Neutrophil (primary cell): ENCODE results near the gene LRIG2.

Experiments
- H3K27ac ChIP-seq: fragments of 200-600 bp; sonication (generic); 2 replicates; pipeline ENCODE4 v1.5.1; 2016; ENCODE audit warnings: mild to moderate bottlenecking, moderate library complexity
- H3K27me3 ChIP-seq: fragments of 200-600 bp; sonication (generic); 2 replicates; pipeline ENCODE4 v1.6.0; 2016; ENCODE audit warnings: mild to moderate bottlenecking
- H3K36me3 ChIP-seq: fragments of 200-600 bp; sonication (generic); 2 replicates; pipeline ENCODE4 v1.5.1; 2017
- H3K4me1 ChIP-seq, 2 experiments: fragments of 200-600 bp in 1 of 2; sonication (generic) in 1 of 2; 1 replicate in 1 of 2; 2 replicates in 1 of 2; pipeline versions ENCODE4 v1.5.1 to v1.6.1; 2013 to 2016; ENCODE audit warnings: low read depth in 1 of 2, low read length in 1 of 2, mild to moderate bottlenecking in 1 of 2, moderate library complexity in 1 of 2; ENCODE audit not compliant: control insufficient read depth in 1 of 2, insufficient read depth in 1 of 2
- H3K4me3 ChIP-seq, 2 experiments: fragments of 200-600 bp in 1 of 2; sonication (generic) in 1 of 2; 1 replicate in 1 of 2; 2 replicates in 1 of 2; pipeline ENCODE4 v1.5.1; 2013 to 2016; ENCODE audit warnings: low read depth in 1 of 2, low read length in 1 of 2, mild to moderate bottlenecking in 1 of 2, moderate library complexity in 1 of 2
- H3K9me3 ChIP-seq: fragments of 200-600 bp; sonication (generic); 2 replicates; pipeline ENCODE4 v1.5.1; 2016
- TF ChIP-seq, protein P1 (sequence below): fragments of 200-600 bp; sonication (generic); IDR thresholded peaks from 2 replicates; pipeline ENCODE4 v1.5.1; 2016; ENCODE audit warnings: antibody characterized with exemption

LRIG2 gene

DNA sequence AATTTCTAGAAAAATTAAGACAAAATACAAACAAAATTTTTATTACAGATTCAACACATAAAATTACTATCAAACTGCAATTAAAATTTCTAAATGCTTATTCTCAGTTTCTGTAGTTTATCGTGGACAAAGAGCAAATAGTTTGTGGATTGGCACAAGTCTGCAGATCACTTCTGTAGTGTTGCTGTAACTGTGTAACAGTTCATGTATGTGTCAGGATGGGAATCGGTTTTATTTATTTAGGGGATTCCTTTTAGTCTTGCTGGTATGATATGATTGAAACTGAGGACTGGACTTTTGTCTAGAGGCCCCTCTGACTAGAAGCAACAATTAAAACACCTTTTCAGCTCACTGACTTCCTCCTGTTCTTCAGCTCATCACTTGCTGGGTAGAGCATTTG lies 60.8 kb downstream of the LRIG2 start:
- H3K4me3 ChIP-seq = no peak overlapping the region
- TF ChIP-seq, protein P1, sequence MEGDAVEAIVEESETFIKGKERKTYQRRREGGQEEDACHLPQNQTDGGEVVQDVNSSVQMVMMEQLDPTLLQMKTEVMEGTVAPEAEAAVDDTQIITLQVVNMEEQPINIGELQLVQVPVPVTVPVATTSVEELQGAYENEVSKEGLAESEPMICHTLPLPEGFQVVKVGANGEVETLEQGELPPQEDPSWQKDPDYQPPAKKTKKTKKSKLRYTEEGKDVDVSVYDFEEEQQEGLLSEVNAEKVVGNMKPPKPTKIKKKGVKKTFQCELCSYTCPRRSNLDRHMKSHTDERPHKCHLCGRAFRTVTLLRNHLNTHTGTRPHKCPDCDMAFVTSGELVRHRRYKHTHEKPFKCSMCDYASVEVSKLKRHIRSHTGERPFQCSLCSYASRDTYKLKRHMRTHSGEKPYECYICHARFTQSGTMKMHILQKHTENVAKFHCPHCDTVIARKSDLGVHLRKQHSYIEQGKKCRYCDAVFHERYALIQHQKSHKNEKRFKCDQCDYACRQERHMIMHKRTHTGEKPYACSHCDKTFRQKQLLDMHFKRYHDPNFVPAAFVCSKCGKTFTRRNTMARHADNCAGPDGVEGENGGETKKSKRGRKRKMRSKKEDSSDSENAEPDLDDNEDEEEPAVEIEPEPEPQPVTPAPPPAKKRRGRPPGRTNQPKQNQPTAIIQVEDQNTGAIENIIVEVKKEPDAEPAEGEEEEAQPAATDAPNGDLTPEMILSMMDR = no peak
- H3K27me3 ChIP-seq = no peaks in the 10 kb centered on the region
- H3K27ac ChIP-seq = no peak overlapping the region
- H3K36me3 ChIP-seq = no peaks in the 10 kb centered on the region
- no peaks in the 10 kb centered on the region for H3K9me3 ChIP-seq
- peaks cover 4 to 12% of the 10 kb centered on the region in 2 experiments for H3K4me1 ChIP-seq

DNA sequence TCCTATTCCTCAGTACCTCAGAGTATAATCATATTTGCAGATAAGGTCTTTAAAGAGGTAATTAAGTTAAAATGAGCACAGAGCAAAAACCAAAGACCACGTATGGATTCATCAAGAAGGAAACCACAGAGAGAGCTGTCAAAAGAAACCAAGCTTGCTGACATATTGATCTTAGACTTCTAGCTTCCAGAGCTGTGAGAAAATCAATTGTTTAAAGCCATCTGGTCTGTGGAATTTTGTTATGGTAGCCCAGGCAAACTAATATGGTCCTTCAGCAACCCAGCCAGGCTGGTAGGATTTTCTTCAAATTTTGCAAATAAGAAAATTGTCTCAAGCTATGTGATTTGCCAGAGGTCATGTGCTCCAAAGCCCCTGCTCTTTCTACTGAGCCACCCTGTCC lies 62.5 kb downstream of the LRIG2 start:
- no peaks in the 10 kb centered on the region for H3K36me3 ChIP-seq
- TF ChIP-seq, protein P1 = no peak
- H3K4me1 ChIP-seq = peaks cover 8 to 16% of the 10 kb centered on the region in 2 experiments
- no peak overlapping the region for H3K27ac ChIP-seq
- no peaks in the 10 kb centered on the region for H3K9me3 ChIP-seq
- no peaks in the 10 kb centered on the region for H3K27me3 ChIP-seq
- no peak overlapping the region for H3K4me3 ChIP-seq

DNA sequence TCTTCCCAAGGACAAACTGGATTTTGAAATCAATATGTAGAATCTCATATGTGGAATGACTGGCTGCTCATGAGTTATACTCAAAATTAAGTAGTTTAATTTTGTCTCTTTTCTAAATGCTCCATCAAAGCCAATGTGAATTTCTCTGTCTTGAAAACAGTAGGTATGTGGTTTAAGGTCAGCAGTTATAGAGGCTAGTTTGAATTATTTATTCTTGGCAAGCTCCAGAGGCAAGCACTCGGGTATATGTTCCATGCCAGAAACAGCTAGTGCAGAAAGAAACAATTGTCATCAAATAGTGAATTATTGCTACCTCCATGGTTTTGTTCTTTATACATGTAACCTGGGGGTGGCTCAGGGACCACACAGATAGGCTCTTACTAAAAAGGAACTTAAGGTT lies 63.5 kb downstream of the LRIG2 start:
- no peak overlapping the region for H3K4me3 ChIP-seq
- peaks cover 15 to 23% of the 10 kb centered on the region in 2 experiments for H3K4me1 ChIP-seq
- TF ChIP-seq, protein P1 = no peak
- no peaks in the 10 kb centered on the region for H3K36me3 ChIP-seq
- H3K27ac ChIP-seq = no peak overlapping the region
- H3K9me3 ChIP-seq = no peaks in the 10 kb centered on the region
- H3K27me3 ChIP-seq = no peaks in the 10 kb centered on the region

DNA sequence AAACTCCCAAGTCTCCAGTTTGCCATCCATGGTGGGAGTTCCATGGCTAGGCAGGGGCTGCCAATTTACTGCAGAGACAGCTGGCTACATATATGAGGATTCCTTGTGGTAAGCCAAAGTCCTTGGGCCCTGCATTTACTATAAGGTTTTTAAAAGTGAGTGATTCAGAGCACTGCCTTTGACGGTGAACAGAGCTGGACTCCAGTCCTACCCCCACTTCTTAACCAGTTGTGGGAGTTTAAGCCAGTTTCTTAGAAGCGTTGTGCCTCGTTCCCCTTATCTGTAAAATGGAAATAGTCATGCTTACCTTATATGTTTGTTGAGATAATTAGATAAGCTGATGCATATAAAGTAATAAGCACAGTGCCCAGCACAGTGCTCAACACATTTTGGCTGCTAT lies 64.6 kb downstream of the LRIG2 start:
- Histone ChIP-seq H3K4me1 (peaks cover 15 to 19% of the 10 kb centered on the region in 2 experiments), H3K36me3 (no peaks in the 10 kb centered on the region), H3K27me3 (no peaks in the 10 kb centered on the region), H3K9me3 (no peaks in the 10 kb centered on the region), H3K27ac (no peak overlapping the region), H3K4me3 (no peak overlapping the region)
- TF ChIP-seq, protein P1 = no peak

DNA sequence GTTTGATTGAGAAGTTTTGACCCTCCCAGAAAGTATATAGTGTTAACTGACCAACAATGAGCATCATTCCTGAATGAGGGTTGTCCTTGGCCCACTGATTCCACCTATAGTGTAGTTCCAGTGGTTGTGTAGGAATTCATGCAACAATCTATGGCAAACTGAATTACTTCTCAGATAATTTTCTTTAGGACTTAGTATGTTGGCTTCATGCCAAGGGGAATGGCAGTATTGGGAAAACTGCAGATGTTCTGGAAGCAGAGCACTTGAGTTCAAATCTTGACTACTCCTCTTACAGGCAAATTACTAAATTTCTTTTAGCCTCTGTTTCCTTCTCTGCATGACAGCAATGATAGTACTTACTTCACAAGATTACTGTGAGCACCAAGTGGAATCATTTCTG lies 65.8 kb downstream of the LRIG2 start:
- TF ChIP-seq, protein P1 = no peak
- no peaks in the 10 kb centered on the region for H3K27me3 ChIP-seq
- H3K4me3 ChIP-seq = no peak overlapping the region
- no peak overlapping the region for H3K27ac ChIP-seq
- H3K4me1 ChIP-seq = peaks cover 10 to 12% of the 10 kb centered on the region in 2 experiments
- no peaks in the 10 kb centered on the region for H3K36me3 ChIP-seq
- H3K9me3 ChIP-seq = no peaks in the 10 kb centered on the region

DNA sequence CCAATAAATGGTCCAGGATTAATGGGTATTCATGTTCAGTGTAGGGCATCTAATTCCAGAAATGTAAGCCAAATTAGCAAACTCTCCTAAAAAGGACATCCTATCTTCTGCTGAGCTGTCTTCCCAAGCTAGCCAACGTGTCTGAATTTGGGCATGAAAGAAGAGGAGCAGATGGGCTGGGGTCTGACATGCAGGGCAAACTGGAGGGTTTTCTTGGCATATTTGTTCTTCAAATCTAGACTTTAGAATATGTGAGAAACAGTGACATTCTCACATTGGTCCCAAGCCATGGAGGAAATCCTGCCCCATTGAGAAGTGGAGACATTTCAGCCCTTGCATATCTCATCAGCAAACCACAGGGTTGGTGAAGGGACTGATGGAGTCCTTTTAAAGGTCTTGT lies 67.2 kb downstream of the LRIG2 start:
- H3K4me1 ChIP-seq = peaks cover 10 to 12% of the 10 kb centered on the region in 2 experiments
- TF ChIP-seq, protein P1 = no peak
- no peaks in the 10 kb centered on the region for H3K9me3 ChIP-seq
- no peak overlapping the region for H3K27ac ChIP-seq
- no peaks in the 10 kb centered on the region for H3K27me3 ChIP-seq
- no peak overlapping the region for H3K4me3 ChIP-seq
- H3K36me3 ChIP-seq = no peaks in the 10 kb centered on the region
